GM18505 (cell line): ENCODE data around the gene NR3C2.

ENCODE experiments used
- ATAC-seq: cut with Tn5 transposase; IDR thresholded peaks from one replicate; pipeline ENCODE4 v1.9.1; 2021; ENCODE audit not compliant: unreplicated experiment
- POLR2A ChIP-seq: IDR thresholded peaks from 4 replicates; pipeline ENCODE4 v1.6.1; 2011; ENCODE audit warnings: borderline replicate concordance; ENCODE audit not compliant: insufficient read depth, insufficient read length; ENCODE audit errors: extremely low read depth

Gene NR3C2

GRCh38 chr4:148444296-148445070 is 2.3 kb upstream of the NR3C2 start:
- TF ChIP-seq POLR2A: no peak
- ATAC-seq: no peak

- ATAC-seq: no peak
- TF ChIP-seq POLR2A: no peak
Measured at GRCh38 chr4:148443512-148444295, 1.5 kb upstream of the NR3C2 start.

- ATAC-seq: peak; percentile 2
Measured at GRCh38 chr4:148442832-148443511, 758 bp upstream of the NR3C2 start.

GRCh38 chr4:148441624-148441985 is 609 bp downstream of the NR3C2 start:
- TF ChIP-seq POLR2A: no peak
- ATAC-seq: no peak

More at GRCh38 chr4:148442832-148443511, 758 bp upstream of the NR3C2 start:
- no peak for TF ChIP-seq POLR2A

GRCh38 chr4:148438047-148438446 is 4.2 kb downstream of the NR3C2 start:
- ATAC-seq: no peak
- TF ChIP-seq POLR2A: no peak

GRCh38 chr4:148437439-148437838 is 4.8 kb downstream of the NR3C2 start:
- no peak for TF ChIP-seq POLR2A
- ATAC-seq: no peak

GRCh38 chr4:148436512-148436911 is 5.7 kb downstream of the NR3C2 start:
- no peak for TF ChIP-seq POLR2A
- ATAC-seq: no peak

- TF ChIP-seq POLR2A: no peak
- ATAC-seq: no peak
Measured at GRCh38 chr4:148435654-148436406, 6.4 kb downstream of the NR3C2 start.

- no peak for ATAC-seq
- no peak for TF ChIP-seq POLR2A
Measured at GRCh38 chr4:148434075-148434773, 8.0 kb downstream of the NR3C2 start.

- no peak for ATAC-seq
- no peak for TF ChIP-seq POLR2A
Measured at GRCh38 chr4:148431401-148431800, 10.8 kb downstream of the NR3C2 start.

GRCh38 chr4:148430854-148431253 is 11.4 kb downstream of the NR3C2 start:
- no peak for TF ChIP-seq POLR2A
- ATAC-seq: no peak

- ATAC-seq: no peak
- no peak for TF ChIP-seq POLR2A
Measured at GRCh38 chr4:148429206-148429605, 13.0 kb downstream of the NR3C2 start.
